ENCODE measurements around the gene SEZ6L. TPM values are rescaled to one million over a fixed set of nuclear protein-coding genes. Genes with fewer than 3 reads are reported as not detected.

SEZ6L gene
- total RNA-seq: not detected in 2 replicates

DNA sequence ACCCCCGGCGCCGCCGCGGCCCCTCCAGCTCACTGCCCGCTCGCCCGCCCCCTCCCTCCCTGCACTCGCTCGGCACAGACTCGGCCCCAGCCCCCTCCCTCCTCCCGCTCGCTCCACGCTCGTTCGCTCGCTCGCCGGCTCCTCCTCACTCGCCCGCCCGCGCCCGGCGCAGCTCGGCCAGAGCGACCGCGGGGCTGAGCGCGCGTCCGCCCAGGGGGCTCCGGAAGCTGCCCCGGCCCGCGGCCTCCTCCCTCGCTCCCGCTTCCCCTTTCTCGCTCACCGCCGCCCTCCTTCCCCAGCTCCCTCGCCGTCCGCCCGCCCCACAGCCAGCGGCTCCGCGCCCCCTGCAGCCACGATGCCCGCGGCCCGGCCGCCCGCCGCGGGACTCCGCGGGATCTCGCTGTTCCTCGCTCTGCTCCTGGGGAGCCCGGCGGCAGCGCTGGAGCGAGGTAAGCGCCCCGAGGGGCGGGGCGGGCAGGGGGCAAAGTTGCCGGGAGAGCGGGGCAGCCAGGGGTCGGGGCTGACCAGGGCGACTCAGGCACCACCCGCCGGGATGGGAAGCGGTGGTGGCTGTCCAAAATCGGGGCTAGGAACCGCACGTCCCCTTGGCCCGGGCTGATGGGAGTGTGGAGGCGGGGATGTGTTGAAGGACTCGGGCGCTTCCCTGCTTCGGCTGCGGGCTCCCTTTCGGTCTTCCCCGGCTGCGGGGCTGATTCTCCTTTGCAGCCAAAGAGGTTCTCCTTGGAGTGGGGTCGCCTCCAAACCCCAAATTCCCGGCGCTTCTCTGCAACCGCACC, at the start of gene SEZ6L:
Gene SEZ6L (plus strand): TSS at position 148 of the 797 bp plus-strand sequence. CDS start 208 bp downstream, at position 356.

DNA sequence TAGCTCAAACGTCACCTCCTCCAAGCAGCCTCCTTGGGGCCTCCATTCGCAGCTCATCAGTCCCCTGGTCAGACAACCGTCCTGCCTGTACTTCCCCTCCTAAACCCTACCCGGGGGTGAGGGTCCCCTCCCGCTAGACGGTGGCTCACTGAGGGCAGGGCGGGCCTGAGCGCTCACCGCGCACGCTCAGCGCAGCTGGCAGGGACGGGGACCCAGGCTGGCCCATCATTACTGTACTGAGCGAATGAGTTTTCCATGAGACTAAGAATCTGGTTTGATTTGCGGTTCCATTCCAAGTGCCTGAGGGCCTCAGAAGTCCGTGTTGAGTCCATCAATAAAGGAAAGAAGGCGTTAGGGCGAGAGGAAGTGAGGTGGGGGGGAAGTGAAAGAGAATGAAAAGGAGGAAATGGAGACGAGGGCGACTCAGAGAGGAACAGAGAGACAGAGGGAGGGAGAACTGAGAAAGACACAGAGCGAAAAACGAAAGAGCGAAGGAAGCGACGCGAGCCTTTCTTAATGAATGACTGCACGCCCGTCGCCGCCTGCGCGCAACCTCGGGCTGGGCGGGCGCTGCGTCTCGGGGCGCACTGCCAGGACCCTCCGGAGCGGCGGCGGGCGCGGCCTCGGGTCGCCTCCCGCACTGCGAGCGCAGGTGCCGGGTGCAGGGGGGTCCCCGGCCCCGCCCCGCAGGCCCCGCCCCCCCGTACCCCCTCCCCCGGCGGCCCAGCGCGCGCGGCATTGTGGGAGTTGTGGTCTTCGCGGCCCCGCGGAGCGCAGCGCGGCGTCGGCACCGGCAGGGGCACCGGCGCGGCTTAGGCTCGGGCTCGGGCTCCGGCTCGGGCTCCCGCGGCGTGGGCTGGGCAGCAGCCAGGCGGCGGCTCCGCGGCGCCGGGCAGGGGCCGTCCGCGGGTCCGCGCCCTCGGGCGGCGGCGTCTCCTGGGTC, 259.5 kb downstream of the SEZ6L start, which contains the start of gene ASPHD2:
Gene ASPHD2 (plus strand): TSS at position 746 of the 943 bp plus-strand sequence. CDS start 4,356 bp downstream, outside the sequence.

